Gastrocnemius medialis (tissue), 4 donors: Measurements from ENCODE around the gene LIN28B. TPM values are rescaled to one million over a fixed set of nuclear protein-coding genes. Genes with fewer than 3 reads are reported as not detected.

Experiments
- ATAC-seq, 2 donors: fragments of 150-250 bp; one replicate each; pipeline ENCODE4 v1.9.1; 2016
- DNase-seq, 2 donors: peaks; one replicate each; pipeline ENCODE4 v3.0.0-alpha.2; 2019
- H3K27ac ChIP-seq, 4 donors: fragments of 200-600 bp; sonication (generic); 1 replicate in 1 of 4; 2 replicates in 3 of 4; pipeline ENCODE4 v1.5.1; 2016 to 2018; ENCODE audit warnings: mild to moderate bottlenecking in 2 of 4, moderate library complexity in 1 of 4
- H3K27me3 ChIP-seq, 3 donors: fragments of 200-600 bp; sonication (generic) in 2 of 3; 1 replicate in 1 of 3; 2 replicates in 2 of 3; pipeline versions ENCODE4 v1.5.1 to v1.6.0; 2016 to 2019; ENCODE audit warnings: mild to moderate bottlenecking in 1 of 3, moderate library complexity in 1 of 3
- H3K36me3 ChIP-seq, 2 donors: fragments of 200-600 bp; sonication (generic) in 1 of 2; one replicate each; pipeline ENCODE4 v1.5.1; 2017 to 2018
- H3K4me1 ChIP-seq, 2 donors: fragments of 200-600 bp; sonication (generic) in 1 of 2; one replicate each; pipeline ENCODE4 v1.5.1; 2016 to 2017; ENCODE audit warnings: mild to moderate bottlenecking in 2 of 2
- H3K4me3 ChIP-seq, 4 donors: fragments of 200-600 bp; sonication (generic) in 3 of 4; 1 replicate in 1 of 4; 2 replicates in 3 of 4; pipeline ENCODE4 v1.5.1; 2016 to 2019; ENCODE audit warnings: mild to moderate bottlenecking in 2 of 4
- H3K9me3 ChIP-seq, 3 donors: fragments of 200-600 bp; sonication (generic) in 2 of 3; 1 replicate in 1 of 3; 2 replicates in 2 of 3; pipeline ENCODE4 v1.5.1; 2016 to 2019
- CTCF ChIP-seq, 5 experiments: fragments of 450-650 bp in 3 of 5; fragments of 200-600 bp in 2 of 5; sonication (generic) in 2 of 5; IDR thresholded peaks in 4 of 5; conservative IDR thresholded peaks in 1 of 5; 1 replicate in 4 of 5; 2 replicates in 1 of 5; pipeline ENCODE4 v1.5.1; 2016 to 2019; ENCODE audit warnings: antibody characterized with exemption in 5 of 5, mild to moderate bottlenecking in 3 of 5, moderate library complexity in 3 of 5
- POLR2A ChIP-seq, 2 donors: fragments of 450-650 bp; IDR thresholded peaks; one replicate each; pipeline ENCODE4 v1.6.1; 2017; ENCODE audit warnings: antibody characterized with exemption in 2 of 2, mild to moderate bottlenecking in 2 of 2, moderate library complexity in 2 of 2
- in situ Hi-C, 4 donors: fragments of 200-750 bp; cut with MboI; loops; one replicate each; pipeline versions ENCODE4 v1.15.0 to v1.8.0; 2017; ENCODE audit warnings: low sequenced_read_pairs in 4 of 4
- intact Hi-C: fragments of 100-400 bp; cut with DNase I; formaldehyde crosslinking; loops from one replicate; pipeline ENCODE4 v1.15.1; 2023; ENCODE audit warnings: low total_unique reads
- total RNA-seq, 4 donors: library from RNA; depleted of rRNA; stranded (reverse); fragments of >200 nt; gene quantifications; one replicate each; pipeline versions ENCODE4 v1.1.0 to v1.2.3, GENCODE V29; 2016

The LIN28B gene
- total RNA-seq, 4 donors from 2014 or later: not detected

GRCh38 chr6:104955491-104955890, 1.4 kb upstream of the LIN28B start:
- Histone ChIP-seq H3K27ac (no peak overlapping the region), H3K27me3 (peaks cover 77 to 97% (median 86%) of the 10 kb centered on the region in 3 donors), H3K36me3 (no peaks in the 10 kb centered on the region), H3K4me1 (no peaks in the 10 kb centered on the region), H3K9me3 (no peaks in the 10 kb centered on the region), H3K4me3 (no peak overlapping the region)
- in situ Hi-C loops (no loop called here), intact Hi-C loops (no loop called here)
- ATAC-seq: no peak
- no peak for DNase-seq
- no peak for TF ChIP-seq POLR2A (IDR thresholded peaks at IDR 0.05)
- TF ChIP-seq CTCF (IDR thresholded peaks at IDR 0.05 in 4 of 5, conservative IDR thresholded peaks at IDR 0.05 in 1 of 5): no peak

DNA sequence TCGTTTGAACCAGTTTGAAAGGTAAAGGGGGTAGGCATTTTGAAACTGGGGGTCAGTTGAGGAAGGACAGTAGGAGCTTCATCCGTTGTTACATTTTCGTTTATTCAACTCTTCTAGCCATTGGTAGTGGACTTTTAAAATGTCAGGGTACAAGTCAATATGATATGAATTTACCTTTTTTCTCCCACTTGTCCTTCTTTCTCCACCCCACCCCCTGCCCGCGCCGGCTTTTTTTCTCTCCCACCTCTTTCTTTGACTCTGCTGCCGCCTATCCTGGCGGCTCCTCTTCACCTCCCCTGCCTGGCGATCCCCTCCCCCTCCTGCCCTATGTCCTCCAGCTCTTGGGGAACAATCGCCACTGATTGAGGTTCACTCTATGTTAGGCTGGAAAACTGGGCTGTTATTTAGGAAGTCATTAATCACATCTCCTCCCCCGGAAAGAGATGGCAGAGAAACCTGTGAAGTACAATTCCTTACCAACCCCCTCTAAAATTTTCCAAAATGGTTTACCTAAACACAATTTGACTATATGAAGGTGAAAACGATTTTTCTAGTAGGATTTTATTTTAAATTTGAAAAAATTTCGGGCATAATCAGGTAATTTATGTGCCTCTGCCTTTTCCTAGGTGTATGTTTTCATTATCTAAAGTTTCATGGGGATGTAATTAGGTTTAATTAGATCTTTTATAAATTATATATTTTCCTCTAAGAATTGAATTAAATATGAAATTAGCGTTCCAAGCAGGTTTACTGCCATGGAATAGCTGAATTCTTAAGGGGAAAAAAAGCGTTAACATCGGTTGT, 778 bp upstream of the LIN28B start:
- Histone ChIP-seq H3K4me3 (no peak overlapping the region), H3K27me3 (peaks cover 77 to 90% (median 85%) of the 10 kb centered on the region in 3 donors), H3K36me3 (no peaks in the 10 kb centered on the region), H3K27ac (no peak overlapping the region), H3K4me1 (no peaks in the 10 kb centered on the region), H3K9me3 (no peaks in the 10 kb centered on the region)
- TF ChIP-seq CTCF (IDR thresholded peaks at IDR 0.05 in 4 of 5, conservative IDR thresholded peaks at IDR 0.05 in 1 of 5) (no peak), POLR2A (IDR thresholded peaks at IDR 0.05) (no peak)
- in situ Hi-C loops (no loop called here), intact Hi-C loops (no loop called here)
- DNase-seq (no peak), ATAC-seq (no peak)

- intact Hi-C loops: no loop called here
- Histone ChIP-seq H3K4me1 (no peaks in the 10 kb centered on the region), H3K9me3 (no peaks in the 10 kb centered on the region), H3K27me3 (peaks cover 69 to 76% (median 72%) of the 10 kb centered on the region in 3 donors), H3K27ac (no peak overlapping the region), H3K36me3 (no peaks in the 10 kb centered on the region), H3K4me3 (no peak overlapping the region)
- ATAC-seq (no peak), DNase-seq (no peak)
- TF ChIP-seq POLR2A (IDR thresholded peaks at IDR 0.05) (no peak), CTCF (IDR thresholded peaks at IDR 0.05 in 4 of 5, conservative IDR thresholded peaks at IDR 0.05 in 1 of 5) (no peak)
- in situ Hi-C loops: no loop called here
These were observed 632 bp downstream of the LIN28B start for GRCh38 chr6:104957301-104958177.

- no peak for ATAC-seq
These were observed 1.5 kb downstream of the LIN28B start for GRCh38 chr6:104958178-104959025.

More at GRCh38 chr6:104958178-104959025, 1.5 kb downstream of the LIN28B start:
- Histone ChIP-seq H3K27ac (no peak overlapping the region), H3K4me1 (no peaks in the 10 kb centered on the region), H3K27me3 (peaks cover 60 to 68% (median 63%) of the 10 kb centered on the region in 3 donors), H3K36me3 (no peaks in the 10 kb centered on the region), H3K4me3 (no peak overlapping the region), H3K9me3 (no peaks in the 10 kb centered on the region)
- TF ChIP-seq POLR2A (IDR thresholded peaks at IDR 0.05): no peak
- no peak for TF ChIP-seq CTCF (IDR thresholded peaks at IDR 0.05 in 4 of 5, conservative IDR thresholded peaks at IDR 0.05 in 1 of 5)
- no peak for DNase-seq
- in situ Hi-C loops (no loop called here), intact Hi-C loops (no loop called here)
